Stimulated activated CD4-positive, alpha-beta T cell treated with anti-CD3 and anti-CD28 coated beads, Interleukin-1b, Interleukin-23, amount 100 ng/mL, for 1 hour (primary cell): ENCODE results near the gene CTDP1.

Source experiments
- DNase-seq, 2 donors: peaks; one replicate each; pipeline ENCODE4 v3.0.0-alpha.2; 2020; ENCODE audit warnings: low read depth in 2 of 2

CTDP1 gene

DNA sequence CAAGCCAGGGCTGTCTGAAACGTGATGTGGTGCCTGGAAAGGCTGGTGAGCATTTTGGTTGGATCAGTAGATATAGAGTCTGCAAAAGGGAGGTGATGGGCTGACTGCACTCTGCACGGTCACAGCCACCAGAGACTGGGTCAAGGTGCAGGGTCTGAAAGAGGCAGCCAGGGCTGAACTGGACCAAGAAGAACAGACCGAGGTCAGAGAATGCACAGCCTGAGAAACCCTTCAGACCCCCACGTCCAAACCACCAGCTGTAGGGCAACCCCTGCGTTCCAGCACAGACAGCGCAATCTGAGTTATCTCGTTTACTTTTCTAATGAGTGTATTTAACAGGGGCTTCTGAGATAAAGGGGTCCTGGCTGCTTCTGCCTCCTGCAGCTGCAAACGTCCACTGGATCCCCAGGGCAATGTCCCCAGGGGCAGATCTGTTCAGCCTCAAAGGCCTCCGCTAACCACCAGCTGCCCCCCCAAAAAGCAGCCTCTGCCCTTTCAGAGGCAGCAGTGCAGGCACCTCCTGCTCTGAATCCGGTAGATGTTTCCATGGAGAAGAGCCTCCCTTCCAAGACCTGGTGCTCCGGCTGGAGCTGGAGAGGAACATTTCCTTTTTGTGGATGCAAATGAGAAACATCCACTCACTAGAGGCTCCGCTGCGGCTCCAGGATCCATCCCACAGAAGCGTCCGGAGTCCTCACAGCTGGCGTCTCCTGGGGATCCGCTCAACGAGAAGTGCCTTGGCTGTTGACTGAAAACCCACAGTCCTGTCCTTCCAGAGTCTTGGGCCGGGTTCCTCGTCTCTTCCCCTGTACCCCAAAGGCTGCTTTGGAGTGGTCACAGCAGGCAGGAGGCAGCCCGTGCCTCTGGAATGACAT lies 117.2 kb downstream of the CTDP1 start:
- no peak for DNase-seq

DNA sequence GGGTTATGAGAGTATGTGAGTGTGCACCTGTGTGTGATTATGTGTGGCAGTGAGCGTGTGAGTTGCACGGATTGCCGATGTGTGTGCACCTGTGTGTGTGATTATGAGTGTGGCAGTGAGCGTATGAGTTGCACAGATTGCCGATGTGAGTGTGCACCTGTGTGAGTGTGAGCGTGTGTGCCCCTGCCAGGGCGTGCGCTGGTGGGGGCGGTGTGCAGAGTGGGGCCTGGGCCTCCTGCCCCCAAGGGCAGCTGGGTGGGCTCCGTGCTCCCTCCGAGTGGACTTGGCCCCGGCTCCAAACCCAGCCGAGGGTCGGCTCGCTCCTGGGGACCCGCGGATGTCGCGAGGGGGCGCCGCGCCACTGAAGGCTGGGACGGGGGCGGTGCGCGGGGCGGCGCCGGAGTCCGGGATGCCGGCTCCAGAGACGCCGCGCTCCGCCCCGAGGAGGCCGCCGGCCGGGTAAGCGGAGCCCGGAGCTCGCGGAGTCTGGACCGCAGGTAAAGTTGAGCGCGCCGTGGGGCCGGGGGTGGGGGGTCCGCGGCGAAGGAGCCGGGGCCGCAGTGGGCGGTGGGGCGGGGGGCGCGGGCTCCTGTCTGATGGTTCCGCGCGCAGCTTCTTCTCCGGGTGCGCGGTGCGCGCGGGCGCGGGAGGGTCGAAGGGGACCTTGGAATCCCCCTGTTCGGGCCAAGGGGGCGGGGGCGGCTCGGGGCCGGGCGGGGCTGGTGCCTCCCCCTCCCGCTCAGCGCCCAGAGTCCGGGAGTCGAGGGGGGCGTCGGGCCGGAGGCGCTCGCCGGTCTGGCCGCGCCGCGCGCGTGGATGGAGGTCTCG lies 118.1 kb downstream of the CTDP1 start, which contains the start of gene KCNG2:
KCNG2 (plus strand) TSS at position 421 of the 828 bp plus-strand sequence. CDS start 65,730 bp downstream, outside the sequence.
- no peak for DNase-seq

DNA sequence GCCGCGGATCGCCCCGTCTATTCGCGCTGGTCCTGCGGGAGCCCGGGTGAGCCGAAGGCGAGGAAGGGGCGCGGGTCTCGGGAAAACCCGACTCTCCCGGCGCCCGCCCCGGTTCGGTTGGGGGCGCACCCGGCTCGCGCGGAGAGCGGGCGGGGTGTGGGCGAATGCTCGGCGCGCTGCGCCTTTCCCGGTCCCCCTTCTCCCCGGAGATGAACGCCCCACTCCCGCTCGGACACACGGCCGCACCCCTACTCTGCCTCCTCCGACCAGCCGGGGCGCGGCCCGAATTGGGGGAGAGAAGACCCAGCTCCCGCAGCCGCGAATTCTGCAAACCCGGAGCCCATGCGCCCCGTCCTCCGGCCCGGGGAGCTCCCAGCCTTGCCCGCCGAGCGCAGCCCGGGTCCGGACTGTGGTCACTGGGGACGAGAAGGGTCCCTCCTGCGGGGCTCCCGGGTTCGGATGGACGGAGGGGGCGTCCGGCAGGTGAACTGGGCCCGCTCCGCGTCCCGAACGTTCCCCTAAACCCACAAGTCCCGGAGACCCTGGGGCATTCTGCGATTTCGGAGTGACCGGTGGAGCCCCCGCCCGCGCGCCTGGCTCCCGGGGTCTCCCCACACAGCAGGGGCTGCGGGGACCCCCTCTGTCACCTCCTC lies 118.9 kb downstream of the CTDP1 start:
- DNase-seq = no peak

DNA sequence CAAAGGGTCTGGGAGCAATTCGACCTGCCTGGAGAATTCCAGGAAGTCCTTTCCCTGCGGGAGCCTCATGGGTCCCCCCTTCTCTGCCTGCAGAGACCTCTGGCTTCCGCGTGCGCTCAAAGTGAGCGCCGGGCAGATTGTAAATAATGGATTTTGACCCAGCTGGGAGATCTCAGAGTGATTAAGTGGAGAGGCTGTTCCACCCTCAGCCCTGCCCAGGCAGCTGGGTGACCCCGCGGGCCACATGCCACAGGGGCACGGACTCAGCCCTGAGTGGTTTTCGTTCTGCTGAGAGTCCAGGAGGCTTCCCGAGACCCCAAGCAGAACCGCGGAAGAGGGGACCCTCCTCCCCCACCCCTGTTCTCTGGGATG lies 119.4 kb downstream of the CTDP1 start:
- no peak for DNase-seq

DNA sequence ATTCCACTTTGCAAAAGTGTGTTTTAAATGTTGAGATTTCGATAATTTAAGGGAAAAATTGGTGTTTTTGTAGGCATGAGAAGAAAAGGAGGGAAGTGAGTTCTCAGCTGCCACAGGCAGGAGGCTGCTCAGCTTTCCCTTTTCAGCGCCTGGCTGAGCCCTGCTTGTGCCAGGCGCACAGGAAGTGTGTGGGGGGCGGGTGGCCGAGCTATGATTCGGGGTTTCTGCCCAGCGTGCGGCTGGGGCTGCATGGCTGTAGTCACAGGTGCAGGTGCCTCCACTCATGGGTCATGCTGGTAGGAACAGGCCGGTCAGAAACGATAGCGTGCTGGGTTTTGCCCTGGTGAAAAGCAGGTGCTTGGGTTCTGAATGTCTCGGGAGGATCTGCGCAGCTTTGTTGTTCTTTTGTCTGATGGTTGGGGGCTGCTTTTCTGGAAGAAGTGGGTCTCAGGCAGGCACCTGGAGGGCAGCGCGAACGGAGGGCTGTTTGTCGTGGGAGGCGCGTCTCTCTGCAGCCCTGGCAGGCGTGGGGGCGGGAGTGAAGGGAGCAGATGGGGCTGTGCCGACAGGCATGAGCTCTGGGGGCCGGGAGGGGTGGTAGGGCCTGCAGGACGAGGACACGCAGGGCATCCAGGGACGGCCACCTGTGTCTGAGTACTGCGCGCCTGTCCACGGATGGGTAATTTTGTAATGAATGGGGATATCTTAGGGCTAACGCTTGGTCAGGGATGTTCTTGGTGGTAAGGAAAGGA lies 120.2 kb downstream of the CTDP1 start:
- DNase-seq = no peak

DNA sequence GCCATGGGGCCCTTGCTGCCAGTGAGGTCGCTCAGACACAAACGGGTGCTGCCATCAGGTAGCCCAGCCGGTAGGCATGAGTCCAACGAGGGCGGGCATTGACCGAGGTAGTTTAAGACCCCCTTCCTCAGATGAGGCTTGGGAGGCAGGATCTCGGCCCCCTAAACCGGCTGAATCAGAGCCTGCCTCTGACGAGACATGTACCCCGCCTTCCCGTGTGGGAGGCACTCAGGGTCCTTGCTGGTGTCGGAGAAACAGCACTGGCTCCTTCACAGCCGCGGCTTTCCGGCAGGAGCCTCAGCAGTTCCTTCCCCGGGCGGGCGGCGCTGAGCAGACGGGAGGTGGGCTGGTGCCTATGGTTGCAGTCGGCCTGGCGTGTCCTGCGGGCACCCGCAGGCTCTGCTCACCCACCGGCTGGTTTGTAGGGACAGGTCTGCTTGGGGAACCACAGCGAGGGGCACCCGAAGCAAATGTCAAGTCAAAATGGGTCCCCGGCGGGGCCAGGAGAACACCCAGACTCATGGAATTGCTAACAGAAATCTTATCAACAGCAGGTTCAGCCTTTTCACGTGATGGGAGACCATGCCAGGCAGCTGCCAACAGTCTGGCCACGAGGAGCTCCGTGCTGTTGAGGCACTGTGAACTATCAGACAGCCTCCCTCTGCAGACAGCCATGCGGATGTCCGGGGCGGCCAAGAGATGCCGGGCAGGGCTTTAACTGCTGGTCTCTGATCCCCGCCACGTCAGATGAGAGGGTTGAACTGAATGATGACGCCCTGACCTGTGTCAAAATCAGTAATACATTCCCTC lies 121.0 kb downstream of the CTDP1 start:
- DNase-seq = no peak

DNA sequence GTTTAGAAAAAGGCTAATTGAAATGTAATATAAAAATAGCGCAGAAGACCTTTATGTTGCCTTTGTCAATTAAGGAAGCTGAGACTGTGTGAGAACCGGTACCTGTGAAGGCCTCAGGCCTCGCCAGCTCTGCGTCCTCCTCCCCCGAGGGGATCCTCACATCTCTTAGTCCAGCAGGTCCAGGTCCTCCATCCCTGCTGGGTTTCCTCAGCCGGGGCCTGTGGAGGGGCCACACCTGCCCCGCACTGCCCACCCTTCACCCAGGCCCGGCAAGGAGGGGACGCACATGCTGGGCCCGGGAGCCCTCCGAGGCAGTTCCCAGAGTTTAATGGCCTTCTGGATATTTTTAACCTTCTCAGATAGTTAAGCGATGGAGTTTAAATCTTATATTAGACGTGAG lies 121.6 kb downstream of the CTDP1 start:
- DNase-seq = no peak

DNA sequence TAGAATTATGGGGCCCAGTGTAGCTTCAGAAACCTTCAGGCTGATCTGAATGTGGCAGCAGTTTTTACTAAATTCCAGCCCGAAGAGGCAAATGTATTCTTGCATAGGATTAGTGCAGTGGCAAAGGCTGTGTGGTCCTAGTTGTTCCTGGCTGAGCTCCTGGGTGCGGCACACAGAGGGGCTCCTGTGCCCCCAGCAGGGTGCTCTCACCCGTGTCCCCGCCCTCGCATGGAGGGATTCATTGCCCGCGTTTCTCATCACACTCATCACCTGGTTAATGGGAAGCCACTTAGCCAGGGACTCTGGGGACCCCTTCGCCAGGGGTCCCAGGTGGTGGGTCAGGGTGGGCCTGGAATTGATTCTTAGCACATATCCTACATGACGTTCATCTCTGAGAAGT lies 122.0 kb downstream of the CTDP1 start:
- no peak for DNase-seq

DNA sequence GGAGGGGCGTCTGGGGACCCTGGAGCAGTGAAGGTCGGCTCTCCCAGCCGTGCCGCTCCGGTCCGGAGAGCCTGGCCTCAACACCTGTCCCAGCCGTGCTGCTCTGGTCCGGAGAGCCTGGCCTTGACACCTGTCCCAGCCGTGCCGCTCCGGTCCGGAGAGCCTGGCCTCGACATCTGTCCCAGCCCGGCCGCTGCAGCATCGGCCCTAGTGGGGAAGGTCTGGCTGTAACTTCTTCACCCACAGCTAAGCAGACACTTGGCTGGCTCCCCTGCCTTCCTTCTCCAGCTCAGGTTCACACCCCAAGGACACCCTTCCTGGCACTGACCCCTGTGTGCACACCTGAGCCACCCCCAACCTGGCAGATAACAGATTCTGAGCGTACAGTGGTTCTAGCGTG lies 122.7 kb downstream of the CTDP1 start:
- no peak for DNase-seq

DNA sequence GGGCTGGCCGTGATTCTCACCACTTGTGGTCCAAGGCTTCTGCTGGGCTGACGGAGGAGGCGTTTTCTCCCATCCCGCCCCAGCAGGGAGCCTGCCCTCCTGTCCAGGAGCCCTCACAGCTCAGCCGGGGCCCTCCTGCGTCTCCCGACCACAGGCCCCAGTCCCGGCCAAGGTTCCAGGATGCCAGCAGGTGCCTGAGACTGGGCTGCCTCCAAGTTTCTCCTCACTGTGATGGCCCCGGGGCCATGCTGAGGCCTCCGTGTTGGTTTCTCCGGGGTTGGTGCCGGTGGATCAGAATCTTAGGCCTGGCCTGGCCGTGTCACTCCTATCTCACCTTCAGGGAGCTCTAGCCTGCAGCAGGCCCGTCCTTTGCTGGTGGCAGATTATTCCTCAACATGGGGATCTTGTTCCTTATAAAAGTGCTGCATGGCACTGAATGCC lies 124.0 kb downstream of the CTDP1 start:
- no peak for DNase-seq
